Large intestine (tissue), 3 donors: Measurements from ENCODE around the gene CDC16. TPM values are rescaled to one million over a fixed set of nuclear protein-coding genes. Genes with fewer than 3 reads are reported as not detected.

ENCODE experiments used
- DNase-seq, 2 donors: peaks; one replicate each; pipeline versions ENCODE4 v3.0.0 to v3.0.0-alpha.2; 2013
- H3K27ac ChIP-seq: one replicate; pipeline ENCODE4 v1.5.1; 2013; ENCODE audit warnings: low read length
- H3K27me3 ChIP-seq: 2 replicates; pipeline ENCODE4 v1.6.1; 2013; ENCODE audit warnings: low read length; ENCODE audit not compliant: control insufficient read depth, insufficient read depth
- H3K36me3 ChIP-seq: 2 replicates; pipeline ENCODE4 v1.6.1; 2013; ENCODE audit warnings: low read length; ENCODE audit not compliant: control insufficient read depth, insufficient read depth
- H3K4me1 ChIP-seq: one replicate; pipeline ENCODE4 v1.6.1; 2013; ENCODE audit warnings: low read length; ENCODE audit not compliant: control insufficient read depth, insufficient read depth
- H3K4me3 ChIP-seq: one replicate; pipeline ENCODE4 v1.5.1; 2013; ENCODE audit warnings: low read length
- H3K9me3 ChIP-seq: one replicate; pipeline ENCODE4 v1.6.1; 2013; ENCODE audit warnings: mild to moderate bottlenecking, low read depth, low read length, moderate library complexity; ENCODE audit not compliant: control insufficient read depth
- WGBS: methylation state at CpG from one replicate; pipeline ENCODE4 v1.1.5; 2013; ENCODE audit warnings: low lambda C conversion rate; ENCODE audit not compliant: insufficient coverage; 5-methylcytosine and 5-hydroxymethylcytosine counted together
- polyA plus RNA-seq: library from polyadenylated mRNA; unstranded; fragments of 120-200 nt; gene quantifications from one replicate; pipeline ENCODE4 v1.2.1, GENCODE V29; 2013

Gene CDC16
- polyA plus RNA-seq, 1 donor: 98.4 TPM

GRCh38 chr13:114288157-114288591 lies 53.5 kb downstream of the CDC16 start:
- no CpG with 5 or more reads among the region's 8 CpGs for WGBS
- Histone ChIP-seq H3K4me3 (no peak overlapping the region), H3K27me3 (no peaks in the 10 kb centered on the region), H3K4me1 (peaks cover 5% of the 10 kb centered on the region), H3K36me3 (peaks cover 63% of the 10 kb centered on the region), H3K9me3 (no peaks in the 10 kb centered on the region), H3K27ac (no peak overlapping the region)
- DNase-seq: no peak

GRCh38 chr13:114296448-114296847 lies 61.8 kb downstream of the CDC16 start:
- Histone ChIP-seq H3K36me3 (peaks cover 60% of the 10 kb centered on the region), H3K9me3 (no peaks in the 10 kb centered on the region), H3K4me1 (no peaks in the 10 kb centered on the region), H3K27ac (no peak overlapping the region), H3K4me3 (no peak overlapping the region), H3K27me3 (no peaks in the 10 kb centered on the region)
- DNase-seq: no peak
- no CpG with 5 or more reads among the region's 10 CpGs for WGBS

- H3K4me3 ChIP-seq: no peak overlapping the region
These were observed 62.2 kb downstream of the CDC16 start for GRCh38 chr13:114296902-114297301.

GRCh38 chr13:114298866-114299265 lies 64.2 kb downstream of the CDC16 start:
- no peaks in the 10 kb centered on the region for H3K9me3 ChIP-seq
- H3K4me3 ChIP-seq: no peak overlapping the region
- H3K36me3 ChIP-seq: peaks cover 65% of the 10 kb centered on the region
- no peak for DNase-seq
- 100% methylated on average over 1 of the region's 12 CpGs for WGBS
- H3K27ac ChIP-seq: no peak overlapping the region
- no peaks in the 10 kb centered on the region for H3K27me3 ChIP-seq
- no peaks in the 10 kb centered on the region for H3K4me1 ChIP-seq

More at GRCh38 chr13:114296902-114297301, 62.2 kb downstream of the CDC16 start:
- Histone ChIP-seq H3K36me3 (peaks cover 63% of the 10 kb centered on the region), H3K4me1 (no peaks in the 10 kb centered on the region), H3K27ac (no peak overlapping the region), H3K9me3 (no peaks in the 10 kb centered on the region), H3K27me3 (no peaks in the 10 kb centered on the region)
- WGBS: no CpG with 5 or more reads among the region's 5 CpGs
- DNase-seq: no peak

- WGBS: no CpG with 5 or more reads among the region's 12 CpGs
- Histone ChIP-seq H3K27ac (no peak overlapping the region), H3K4me1 (no peaks in the 10 kb centered on the region), H3K9me3 (no peaks in the 10 kb centered on the region), H3K27me3 (no peaks in the 10 kb centered on the region), H3K4me3 (no peak overlapping the region), H3K36me3 (peaks cover 67% of the 10 kb centered on the region)
- no peak for DNase-seq
These were observed 65.1 kb downstream of the CDC16 start for GRCh38 chr13:114299604-114300305.

- WGBS: 33% methylated on average over 1 of the region's 11 CpGs
- no peaks in the 10 kb centered on the region for H3K27me3 ChIP-seq
- no peak for DNase-seq
- H3K27ac ChIP-seq: no peak overlapping the region
- H3K36me3 ChIP-seq: peaks cover 59% of the 10 kb centered on the region
- no peak overlapping the region for H3K4me3 ChIP-seq
- H3K9me3 ChIP-seq: no peaks in the 10 kb centered on the region
- H3K4me1 ChIP-seq: no peaks in the 10 kb centered on the region
These were observed 69.1 kb downstream of the CDC16 start for GRCh38 chr13:114303700-114304327.

GRCh38 chr13:114304346-114305034 lies 69.8 kb downstream of the CDC16 start:
- Histone ChIP-seq H3K4me3 (no peak overlapping the region), H3K9me3 (no peaks in the 10 kb centered on the region), H3K4me1 (no peaks in the 10 kb centered on the region), H3K27me3 (no peaks in the 10 kb centered on the region), H3K36me3 (peaks cover 52% of the 10 kb centered on the region), H3K27ac (no peak overlapping the region)
- 40% methylated on average over 1 of the region's 13 CpGs for WGBS
- no peak for DNase-seq

GRCh38 chr13:114309086-114309485 lies 74.4 kb downstream of the CDC16 start:
- peaks cover 5% of the 10 kb centered on the region for H3K4me1 ChIP-seq
- no peak overlapping the region for H3K4me3 ChIP-seq
- no peak for DNase-seq
- peaks cover 20% of the 10 kb centered on the region for H3K36me3 ChIP-seq
- no CpG with 5 or more reads among the region's 2 CpGs for WGBS
- no peak overlapping the region for H3K27ac ChIP-seq
- H3K27me3 ChIP-seq: no peaks in the 10 kb centered on the region
- H3K9me3 ChIP-seq: no peaks in the 10 kb centered on the region

GRCh38 chr13:114309806-114310410 lies 75.2 kb downstream of the CDC16 start:
- Histone ChIP-seq H3K36me3 (peaks cover 15% of the 10 kb centered on the region), H3K27me3 (no peaks in the 10 kb centered on the region), H3K9me3 (no peaks in the 10 kb centered on the region), H3K27ac (no peak overlapping the region), H3K4me3 (no peak overlapping the region), H3K4me1 (peaks cover 5% of the 10 kb centered on the region)
- no CpG with 5 or more reads among the region's 6 CpGs for WGBS
- no peak for DNase-seq

GRCh38 chr13:114310956-114311355 lies 76.3 kb downstream of the CDC16 start:
- Histone ChIP-seq H3K36me3 (peaks cover 13% of the 10 kb centered on the region), H3K4me1 (peaks cover 14% of the 10 kb centered on the region), H3K4me3 (no peak overlapping the region), H3K27me3 (no peaks in the 10 kb centered on the region), H3K27ac (no peak overlapping the region), H3K9me3 (no peaks in the 10 kb centered on the region)
- no peak for DNase-seq
- no CpG with 5 or more reads among the region's 5 CpGs for WGBS
